ENCODE data around the gene KIAA1328.

Gene KIAA1328

DNA sequence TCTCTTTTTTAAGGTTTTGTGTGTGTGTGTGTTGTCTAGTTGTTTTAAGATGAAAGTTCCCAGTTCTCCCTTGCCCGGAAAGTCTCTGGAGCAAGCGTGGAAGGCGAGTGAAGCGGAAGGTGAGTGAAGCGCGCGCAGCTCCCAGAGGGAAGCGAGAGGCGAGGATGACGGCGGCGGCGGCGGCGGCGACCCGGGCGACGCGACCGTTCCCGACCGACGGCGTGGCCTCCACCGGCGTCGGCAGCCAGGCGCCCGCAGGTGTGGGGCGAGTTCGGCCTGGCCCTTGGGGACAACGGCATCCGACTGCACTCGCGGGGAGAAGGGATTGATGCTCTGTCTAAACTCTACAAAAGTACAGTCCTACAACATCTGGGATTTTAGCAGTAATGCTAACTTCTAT is 414.8 kb downstream of the KIAA1328 start:
- Histone ChIP-seq H3K9ac (ENCODE audit: low read depth in 1 of 2, low read length in 2 of 2) (no peak overlapping the region), H3K4me1 (ENCODE audit: control insufficient read depth in 2 of 2, insufficient read depth in 2 of 2, low read length in 2 of 2) (no peaks in the 10 kb centered on the region), H3K27me3 (ENCODE audit: control insufficient read depth in 2 of 2, insufficient read depth in 2 of 2, low read length in 2 of 2) (peaks cover 0 to 2% of the 10 kb centered on the region in 2 donors), H3K36me3 (ENCODE audit: control insufficient read depth in 2 of 2, insufficient read depth in 2 of 2, low read length in 2 of 2) (no peaks in the 10 kb centered on the region), H3K4me3 (ENCODE audit: low read length in 2 of 2) (no peak overlapping the region), H3K27ac (ENCODE audit: low read depth in 2 of 2, low read length in 2 of 2) (no peak overlapping the region), H3K9me3 (ENCODE audit: control insufficient read depth in 2 of 2, low read length in 2 of 2) (no peaks in the 10 kb centered on the region)

DNA sequence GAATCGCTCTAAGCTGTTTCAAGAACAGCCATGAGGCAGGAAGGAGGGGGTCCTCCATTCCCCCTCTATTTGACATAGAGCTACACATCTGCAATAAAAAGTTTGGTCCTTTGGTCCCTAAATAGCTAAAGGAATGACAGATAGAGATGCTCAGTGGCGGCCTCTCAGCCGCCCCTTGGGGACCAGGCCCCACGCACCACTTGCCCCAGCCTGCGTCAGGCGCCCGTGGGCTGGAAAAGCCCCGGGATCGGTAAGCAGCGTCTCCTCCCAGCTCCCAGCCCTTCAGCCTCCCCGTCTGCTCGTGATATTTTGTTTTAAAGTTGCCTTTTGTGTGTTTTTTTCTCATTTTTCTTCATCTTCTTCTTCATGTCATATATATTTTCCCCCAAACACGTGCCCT is 415.7 kb downstream of the KIAA1328 start:
- no peak overlapping the region for H3K4me3 ChIP-seq (ENCODE audit: low read length in 2 of 2)
- no peaks in the 10 kb centered on the region for H3K9me3 ChIP-seq (ENCODE audit: control insufficient read depth in 2 of 2, low read length in 2 of 2)
- H3K9ac ChIP-seq (ENCODE audit: low read depth in 1 of 2, low read length in 2 of 2) = no peak overlapping the region
- H3K4me1 ChIP-seq (ENCODE audit: control insufficient read depth in 2 of 2, insufficient read depth in 2 of 2, low read length in 2 of 2) = no peaks in the 10 kb centered on the region
- H3K27ac ChIP-seq (ENCODE audit: low read depth in 2 of 2, low read length in 2 of 2) = no peak overlapping the region
- peaks cover 0 to 2% of the 10 kb centered on the region in 2 donors for H3K27me3 ChIP-seq (ENCODE audit: control insufficient read depth in 2 of 2, insufficient read depth in 2 of 2, low read length in 2 of 2)
- H3K36me3 ChIP-seq (ENCODE audit: control insufficient read depth in 2 of 2, insufficient read depth in 2 of 2, low read length in 2 of 2) = no peaks in the 10 kb centered on the region

DNA sequence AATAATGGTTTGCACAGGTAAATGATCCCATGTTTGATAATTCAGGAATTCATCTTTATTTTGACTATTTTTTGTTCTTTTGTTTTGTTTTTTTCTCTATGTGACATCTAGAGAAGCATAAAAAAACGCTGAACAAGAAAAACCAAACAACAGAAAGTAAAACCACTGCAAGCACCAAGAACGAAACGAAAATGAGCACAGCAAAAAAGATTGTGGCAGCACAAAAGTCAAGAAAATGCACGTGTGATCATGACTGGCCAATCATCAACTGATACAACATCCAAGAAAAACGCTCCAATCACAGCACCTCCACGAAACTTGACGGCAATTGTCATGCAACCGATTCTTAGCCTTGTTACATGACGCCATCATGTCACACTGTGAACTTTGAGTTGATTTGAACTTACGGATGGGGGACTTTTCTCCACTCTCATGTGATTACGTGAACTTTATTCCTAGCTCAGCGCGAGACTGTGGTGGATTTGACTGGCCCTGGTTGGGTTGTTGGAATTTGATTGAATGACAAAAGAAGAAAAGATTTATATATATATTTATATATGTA is 417.9 kb downstream of the KIAA1328 start:
- no peaks in the 10 kb centered on the region for H3K4me1 ChIP-seq (ENCODE audit: control insufficient read depth in 2 of 2, insufficient read depth in 2 of 2, low read length in 2 of 2)
- no peak overlapping the region for H3K27ac ChIP-seq (ENCODE audit: low read depth in 2 of 2, low read length in 2 of 2)
- H3K4me3 ChIP-seq (ENCODE audit: low read length in 2 of 2) = no peak overlapping the region
- H3K9me3 ChIP-seq (ENCODE audit: control insufficient read depth in 2 of 2, low read length in 2 of 2) = no peaks in the 10 kb centered on the region
- H3K9ac ChIP-seq (ENCODE audit: low read depth in 1 of 2, low read length in 2 of 2) = no peak overlapping the region
- H3K36me3 ChIP-seq (ENCODE audit: control insufficient read depth in 2 of 2, insufficient read depth in 2 of 2, low read length in 2 of 2) = no peaks in the 10 kb centered on the region
- peaks cover 0 to 3% of the 10 kb centered on the region in 2 donors for H3K27me3 ChIP-seq (ENCODE audit: control insufficient read depth in 2 of 2, insufficient read depth in 2 of 2, low read length in 2 of 2)

DNA sequence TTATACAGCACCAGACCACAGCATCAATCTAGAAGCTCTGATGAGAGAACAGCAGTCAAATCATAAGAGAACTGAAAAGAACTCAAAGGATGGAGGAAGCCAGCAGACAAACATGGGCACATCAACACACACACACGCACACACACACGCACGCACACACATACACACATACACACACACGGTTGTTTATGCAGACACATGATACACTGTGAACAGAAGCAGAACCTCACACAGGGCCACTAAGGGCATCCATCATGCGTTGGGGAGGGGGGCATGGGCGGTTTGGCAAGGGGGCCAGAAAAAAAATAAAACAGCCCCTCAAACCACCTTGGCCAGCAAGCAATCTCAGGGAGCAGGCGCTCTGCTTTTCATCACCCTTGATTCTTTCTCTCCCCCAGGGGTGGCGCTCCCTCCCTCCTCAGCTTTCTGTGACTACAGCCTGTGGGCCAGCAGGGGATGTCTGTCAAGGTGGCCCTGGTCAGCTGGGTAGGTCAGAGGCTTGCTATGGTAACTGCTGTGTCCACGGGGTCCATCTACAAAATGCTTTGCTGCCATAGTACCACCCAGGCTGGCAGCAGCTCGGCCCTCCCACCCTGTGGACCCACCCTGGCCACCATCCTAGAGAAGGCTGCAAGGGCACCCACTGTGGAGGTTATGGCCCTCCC is 418.7 kb downstream of the KIAA1328 start:
- no peaks in the 10 kb centered on the region for H3K9me3 ChIP-seq (ENCODE audit: control insufficient read depth in 2 of 2, low read length in 2 of 2)
- H3K9ac ChIP-seq (ENCODE audit: low read depth in 1 of 2, low read length in 2 of 2) = no peak overlapping the region
- no peaks in the 10 kb centered on the region for H3K36me3 ChIP-seq (ENCODE audit: control insufficient read depth in 2 of 2, insufficient read depth in 2 of 2, low read length in 2 of 2)
- H3K27ac ChIP-seq (ENCODE audit: low read depth in 2 of 2, low read length in 2 of 2) = no peak overlapping the region
- peaks cover 0 to 4% of the 10 kb centered on the region in 2 donors for H3K27me3 ChIP-seq (ENCODE audit: control insufficient read depth in 2 of 2, insufficient read depth in 2 of 2, low read length in 2 of 2)
- no peaks in the 10 kb centered on the region for H3K4me1 ChIP-seq (ENCODE audit: control insufficient read depth in 2 of 2, insufficient read depth in 2 of 2, low read length in 2 of 2)
- no peak overlapping the region for H3K4me3 ChIP-seq (ENCODE audit: low read length in 2 of 2)

DNA sequence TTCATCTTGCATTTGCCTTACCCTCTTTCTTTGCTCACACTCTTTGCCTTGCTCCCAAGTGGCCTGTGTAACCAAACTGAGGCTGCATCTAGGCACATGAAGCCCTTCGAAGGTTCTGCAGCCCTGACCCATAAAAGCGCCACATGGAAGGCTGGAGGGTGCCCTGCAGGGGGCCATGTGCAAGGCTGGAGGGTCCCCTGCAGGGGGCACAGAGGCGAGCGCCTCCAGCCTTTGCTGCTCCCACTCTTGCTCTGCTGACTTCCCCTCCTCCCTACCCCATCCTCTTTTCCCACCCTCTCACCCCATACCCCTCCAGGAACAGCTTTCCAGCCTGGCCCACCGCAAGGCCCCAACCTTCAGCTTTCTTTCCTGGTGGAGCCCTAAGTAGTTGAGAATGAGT is 419.4 kb downstream of the KIAA1328 start:
- H3K36me3 ChIP-seq (ENCODE audit: control insufficient read depth in 2 of 2, insufficient read depth in 2 of 2, low read length in 2 of 2) = no peaks in the 10 kb centered on the region
- no peak overlapping the region for H3K27ac ChIP-seq (ENCODE audit: low read depth in 2 of 2, low read length in 2 of 2)
- H3K27me3 ChIP-seq (ENCODE audit: control insufficient read depth in 2 of 2, insufficient read depth in 2 of 2, low read length in 2 of 2) = peaks cover 2 to 10% of the 10 kb centered on the region in 2 donors

DNA sequence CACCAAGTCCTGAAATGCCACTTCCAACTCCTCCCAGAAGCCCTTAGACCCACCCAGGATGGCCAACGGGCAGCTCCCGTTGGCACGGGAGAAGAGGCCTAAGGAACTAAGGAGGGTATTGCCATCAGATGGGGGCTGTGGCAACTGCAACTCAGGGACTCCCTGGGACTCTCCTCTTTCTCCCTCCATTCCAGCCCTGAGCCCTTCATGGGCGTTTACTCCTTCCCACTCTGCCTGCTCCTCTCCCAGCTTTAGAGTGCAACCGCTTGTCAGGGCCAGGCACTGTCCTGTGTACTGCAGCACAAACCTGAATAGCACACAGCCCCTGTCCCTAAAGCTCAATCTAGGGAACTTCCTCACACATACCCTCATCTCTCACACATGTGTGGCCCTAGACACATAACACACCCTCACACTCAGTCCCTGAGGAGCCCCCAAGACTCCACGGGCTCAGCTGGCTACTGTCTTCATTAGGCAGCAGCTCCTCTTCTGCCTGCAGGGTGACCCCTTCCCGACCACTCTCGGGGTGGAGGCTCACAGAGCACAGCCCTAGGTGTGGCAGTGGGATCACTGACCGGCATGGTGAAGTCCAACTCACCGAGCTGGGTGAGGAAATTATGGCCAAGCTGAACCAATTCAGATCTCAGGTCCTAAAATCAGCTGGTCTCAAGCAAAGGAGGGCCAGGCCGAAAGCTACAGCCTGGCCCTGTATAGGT is 420.4 kb downstream of the KIAA1328 start:
- no peak overlapping the region for H3K27ac ChIP-seq (ENCODE audit: low read depth in 2 of 2, low read length in 2 of 2)
- peaks cover 0 to 1% of the 10 kb centered on the region in 2 donors for H3K4me1 ChIP-seq (ENCODE audit: control insufficient read depth in 2 of 2, insufficient read depth in 2 of 2, low read length in 2 of 2)
- H3K36me3 ChIP-seq (ENCODE audit: control insufficient read depth in 2 of 2, insufficient read depth in 2 of 2, low read length in 2 of 2) = no peaks in the 10 kb centered on the region
- peaks cover 3 to 9% of the 10 kb centered on the region in 2 donors for H3K27me3 ChIP-seq (ENCODE audit: control insufficient read depth in 2 of 2, insufficient read depth in 2 of 2, low read length in 2 of 2)
- H3K9ac ChIP-seq (ENCODE audit: low read depth in 1 of 2, low read length in 2 of 2) = no peak overlapping the region
- H3K9me3 ChIP-seq (ENCODE audit: control insufficient read depth in 2 of 2, low read length in 2 of 2) = no peaks in the 10 kb centered on the region
- H3K4me3 ChIP-seq (ENCODE audit: low read length in 2 of 2) = no peak overlapping the region

More for the DNA sequence above, 419.4 kb downstream of the KIAA1328 start:
- Histone ChIP-seq H3K4me3 (ENCODE audit: low read length in 2 of 2) (no peak overlapping the region), H3K9ac (ENCODE audit: low read depth in 1 of 2, low read length in 2 of 2) (no peak overlapping the region), H3K4me1 (ENCODE audit: control insufficient read depth in 2 of 2, insufficient read depth in 2 of 2, low read length in 2 of 2) (no peaks in the 10 kb centered on the region), H3K9me3 (ENCODE audit: control insufficient read depth in 2 of 2, low read length in 2 of 2) (no peaks in the 10 kb centered on the region)

DNA sequence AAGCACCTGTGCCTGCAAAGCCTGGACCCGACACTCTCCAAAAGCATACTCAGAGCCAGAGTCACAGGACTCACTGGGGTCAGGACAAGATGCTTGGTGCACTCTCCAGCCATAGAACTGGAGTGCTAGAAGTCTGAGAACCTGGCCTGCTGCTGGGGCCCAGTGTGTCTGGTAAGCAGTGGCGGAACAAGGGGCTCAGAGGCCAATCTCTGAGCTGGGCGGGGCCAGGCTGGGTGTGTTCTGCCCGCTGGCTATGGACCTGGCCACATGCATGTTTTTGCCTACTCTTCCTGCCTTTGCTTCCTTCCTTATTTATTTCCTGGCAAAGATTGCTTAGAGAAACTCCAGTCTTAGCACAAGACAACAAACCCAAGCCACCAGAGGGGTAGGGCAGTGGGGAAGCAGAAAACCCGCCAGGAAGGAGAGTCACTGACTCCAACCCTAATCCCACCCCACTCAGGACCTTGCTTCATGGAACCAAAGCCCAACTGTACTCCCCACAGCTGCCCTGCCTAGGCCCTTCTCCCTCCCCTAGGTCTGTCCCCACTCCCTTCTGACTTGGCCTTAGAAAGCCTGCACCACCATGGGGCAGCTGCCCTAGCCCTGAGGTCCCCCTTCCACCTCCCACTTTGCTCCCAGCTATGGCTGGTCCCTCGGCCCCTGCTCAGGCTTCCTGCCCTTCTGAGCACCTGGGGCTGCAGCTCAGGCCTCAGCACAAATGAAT is 421.1 kb downstream of the KIAA1328 start:
- Histone ChIP-seq H3K36me3 (ENCODE audit: control insufficient read depth in 2 of 2, insufficient read depth in 2 of 2, low read length in 2 of 2) (no peaks in the 10 kb centered on the region), H3K9me3 (ENCODE audit: control insufficient read depth in 2 of 2, low read length in 2 of 2) (no peaks in the 10 kb centered on the region), H3K27me3 (ENCODE audit: control insufficient read depth in 2 of 2, insufficient read depth in 2 of 2, low read length in 2 of 2) (peaks cover 4 to 14% of the 10 kb centered on the region in 2 donors), H3K27ac (ENCODE audit: low read depth in 2 of 2, low read length in 2 of 2) (no peak overlapping the region), H3K9ac (ENCODE audit: low read depth in 1 of 2, low read length in 2 of 2) (no peak overlapping the region), H3K4me3 (ENCODE audit: low read length in 2 of 2) (no peak overlapping the region), H3K4me1 (ENCODE audit: control insufficient read depth in 2 of 2, insufficient read depth in 2 of 2, low read length in 2 of 2) (peaks cover 3 to 5% of the 10 kb centered on the region in 2 donors)

DNA sequence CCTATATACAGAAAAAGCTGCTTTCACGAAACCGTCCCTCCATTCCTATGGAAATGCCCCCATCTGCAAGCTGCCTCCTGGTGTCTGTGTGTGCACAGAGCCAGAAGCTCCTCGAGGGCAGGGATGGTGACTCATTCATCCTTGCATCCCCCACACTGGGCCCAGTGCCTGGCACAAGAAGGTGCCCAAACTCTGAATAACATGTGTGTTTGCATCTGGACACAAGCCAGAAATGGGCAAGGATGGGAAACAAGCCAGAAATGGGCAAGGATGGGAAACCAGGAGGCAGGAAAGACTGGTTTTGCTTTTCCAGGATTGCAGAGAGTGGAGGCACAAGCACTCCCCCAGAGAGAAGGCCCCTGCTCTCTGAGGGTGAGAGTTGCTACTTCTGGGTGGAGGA is 422.8 kb downstream of the KIAA1328 start:
- Histone ChIP-seq H3K27ac (ENCODE audit: low read depth in 2 of 2, low read length in 2 of 2) (no peak overlapping the region), H3K9me3 (ENCODE audit: control insufficient read depth in 2 of 2, low read length in 2 of 2) (no peaks in the 10 kb centered on the region), H3K9ac (ENCODE audit: low read depth in 1 of 2, low read length in 2 of 2) (no peak overlapping the region), H3K4me3 (ENCODE audit: low read length in 2 of 2) (no peak overlapping the region), H3K36me3 (ENCODE audit: control insufficient read depth in 2 of 2, insufficient read depth in 2 of 2, low read length in 2 of 2) (no peaks in the 10 kb centered on the region), H3K27me3 (ENCODE audit: control insufficient read depth in 2 of 2, insufficient read depth in 2 of 2, low read length in 2 of 2) (peaks cover 14 to 16% of the 10 kb centered on the region in 2 donors), H3K4me1 (ENCODE audit: control insufficient read depth in 2 of 2, insufficient read depth in 2 of 2, low read length in 2 of 2) (peaks cover 3 to 5% of the 10 kb centered on the region in 2 donors)

DNA sequence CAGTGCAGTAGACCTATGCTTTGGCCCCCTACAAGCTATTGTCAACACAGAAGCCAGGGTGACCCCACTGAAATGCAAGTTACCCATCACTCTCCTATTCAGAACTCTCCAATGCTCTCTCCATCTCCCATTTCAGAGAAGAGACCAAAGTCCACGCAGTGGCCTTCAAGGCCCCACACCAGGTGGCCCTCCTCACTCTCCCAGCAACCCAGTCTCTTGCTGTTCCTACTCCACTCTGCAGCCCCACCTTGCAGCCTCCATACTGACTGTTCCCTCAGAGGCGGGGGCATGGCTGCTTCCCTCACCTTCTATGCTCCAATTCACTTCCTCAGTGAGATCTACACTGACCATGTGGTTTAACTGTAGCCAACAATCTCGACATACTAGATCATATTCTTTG is 423.4 kb downstream of the KIAA1328 start:
- H3K9ac ChIP-seq (ENCODE audit: low read depth in 1 of 2, low read length in 2 of 2) = no peak overlapping the region
- H3K4me1 ChIP-seq (ENCODE audit: control insufficient read depth in 2 of 2, insufficient read depth in 2 of 2, low read length in 2 of 2) = peaks cover 3 to 5% of the 10 kb centered on the region in 2 donors
- H3K36me3 ChIP-seq (ENCODE audit: control insufficient read depth in 2 of 2, insufficient read depth in 2 of 2, low read length in 2 of 2) = no peaks in the 10 kb centered on the region
- H3K9me3 ChIP-seq (ENCODE audit: control insufficient read depth in 2 of 2, low read length in 2 of 2) = no peaks in the 10 kb centered on the region
- H3K27me3 ChIP-seq (ENCODE audit: control insufficient read depth in 2 of 2, insufficient read depth in 2 of 2, low read length in 2 of 2) = peaks cover 16 to 21% of the 10 kb centered on the region in 2 donors
- H3K27ac ChIP-seq (ENCODE audit: low read depth in 2 of 2, low read length in 2 of 2) = no peak overlapping the region
- no peak overlapping the region for H3K4me3 ChIP-seq (ENCODE audit: low read length in 2 of 2)

All from mucosa of rectum (tissue), 2 donors.